ENCODE results near the gene SHB. TPM values are rescaled to one million over a fixed set of nuclear protein-coding genes. Genes with fewer than 3 reads are reported as not detected.

The SHB gene
- total and polyA plus RNA-seq, 2 experiments from 2014 or later, result 20.8 to 48.3 TPM

GRCh38 chr9:38091310-38092199 lies 22.5 kb upstream of the SHB start:
- Histone ChIP-seq H2AFZ (no peak overlapping the region), H3K36me3 (replicated peaks; ENCODE audit: insufficient read depth, low read depth) (no peaks in the 10 kb centered on the region), H3K4me1 (ENCODE audit: insufficient read depth) (no peaks in the 10 kb centered on the region), H3K9me2 (replicated peaks; ENCODE audit: insufficient read depth) (no peaks in the 10 kb centered on the region), H4K20me1 (ENCODE audit: insufficient read depth, poor library complexity, severe bottlenecking) (no peaks in the 10 kb centered on the region), H3K9me3 (ENCODE audit: low read depth) (no peaks in the 10 kb centered on the region), H3K4me3 (no peak overlapping the region), H3K27me3 (no peaks in the 10 kb centered on the region), H3K79me2 (no peaks in the 10 kb centered on the region), H3K4me2 (no peak overlapping the region), H3K27ac (no peak overlapping the region)
- no peak for DNase-seq (ENCODE audit: low spot score)
- TF ChIP-seq EZH2 (IDR thresholded peaks at IDR 0.05; ENCODE audit: borderline replicate concordance) (no peak), CTCF (IDR thresholded peaks at IDR 0.05; ENCODE audit: poor library complexity) (no peak), EZH2phosphoT487 (IDR thresholded peaks at IDR 0.05; ENCODE audit: low read depth, severe bottlenecking, unreplicated experiment) (no peak)
- WGBS (ENCODE audit: low lambda C conversion rate, missing lambda C conversion rate), result 90% methylated on average over 7 of the region's 7 CpGs

- Histone ChIP-seq H4K20me1 (ENCODE audit: insufficient read depth, poor library complexity, severe bottlenecking) (no peaks in the 10 kb centered on the region), H3K9me3 (ENCODE audit: low read depth) (no peaks in the 10 kb centered on the region), H2AFZ (no peak overlapping the region), H3K79me2 (no peaks in the 10 kb centered on the region), H3K9me2 (replicated peaks; ENCODE audit: insufficient read depth) (no peaks in the 10 kb centered on the region), H3K36me3 (replicated peaks; ENCODE audit: insufficient read depth, low read depth) (no peaks in the 10 kb centered on the region), H3K27me3 (no peaks in the 10 kb centered on the region), H3K27ac (no peak overlapping the region), H3K4me3 (no peak overlapping the region), H3K4me2 (no peak overlapping the region), H3K4me1 (ENCODE audit: insufficient read depth) (no peaks in the 10 kb centered on the region)
- 72% methylated on average over 9 of the region's 9 CpGs for WGBS (ENCODE audit: low lambda C conversion rate, missing lambda C conversion rate)
- TF ChIP-seq EZH2 (IDR thresholded peaks at IDR 0.05; ENCODE audit: borderline replicate concordance), result no peak
- TF ChIP-seq CTCF (IDR thresholded peaks at IDR 0.05; ENCODE audit: poor library complexity), result no peak
- no peak for TF ChIP-seq EZH2phosphoT487 (IDR thresholded peaks at IDR 0.05; ENCODE audit: low read depth, severe bottlenecking, unreplicated experiment)
- DNase-seq (ENCODE audit: low spot score), result no peak
Measured at GRCh38 chr9:38090170-38090569, 21.1 kb upstream of the SHB start.

GRCh38 chr9:38089387-38090165 lies 20.5 kb upstream of the SHB start:
- H3K9me2 ChIP-seq (replicated peaks; ENCODE audit: insufficient read depth), result no peaks in the 10 kb centered on the region
- H2AFZ ChIP-seq, result no peak overlapping the region
- H3K36me3 ChIP-seq (replicated peaks; ENCODE audit: insufficient read depth, low read depth), result no peaks in the 10 kb centered on the region
- no peaks in the 10 kb centered on the region for H4K20me1 ChIP-seq (ENCODE audit: insufficient read depth, poor library complexity, severe bottlenecking)
- 86% methylated on average over 2 of the region's 2 CpGs for WGBS (ENCODE audit: low lambda C conversion rate, missing lambda C conversion rate)
- H3K27me3 ChIP-seq, result no peaks in the 10 kb centered on the region
- H3K4me1 ChIP-seq (ENCODE audit: insufficient read depth), result no peaks in the 10 kb centered on the region
- no peaks in the 10 kb centered on the region for H3K79me2 ChIP-seq
- no peak overlapping the region for H3K27ac ChIP-seq
- H3K4me2 ChIP-seq, result no peak overlapping the region
- no peaks in the 10 kb centered on the region for H3K9me3 ChIP-seq (ENCODE audit: low read depth)
- TF ChIP-seq EZH2phosphoT487 (IDR thresholded peaks at IDR 0.05; ENCODE audit: low read depth, severe bottlenecking, unreplicated experiment) (no peak), CTCF (IDR thresholded peaks at IDR 0.05; ENCODE audit: poor library complexity) (no peak), EZH2 (IDR thresholded peaks at IDR 0.05; ENCODE audit: borderline replicate concordance) (no peak)
- no peak for DNase-seq (ENCODE audit: low spot score)
- no peak overlapping the region for H3K4me3 ChIP-seq
